H1 (cell line): ENCODE measurements around the gene WDR37.

Experiments
- EP300 ChIP-seq, 2 experiments: IDR thresholded peaks; 1 replicate in 1 of 2; 2 replicates in 1 of 2; pipeline ENCODE4 v1.6.1; 2011 to 2012; ENCODE audit warnings: low read depth in 2 of 2, low read length in 2 of 2, mild to moderate bottlenecking in 2 of 2, borderline replicate concordance in 1 of 2, inconsistent platforms in 1 of 2, moderate library complexity in 1 of 2
- POLR2A ChIP-seq, 2 experiments: IDR thresholded peaks; 1 replicate in 1 of 2; 2 replicates in 1 of 2; pipeline ENCODE4 v1.6.1; 2011; ENCODE audit warnings: low read depth in 2 of 2, low read length in 2 of 2, mild to moderate bottlenecking in 2 of 2; ENCODE audit errors: control extremely low read depth in 1 of 2
- SP1 ChIP-seq: IDR thresholded peaks from 2 replicates; pipeline ENCODE4 v1.6.1; 2011; ENCODE audit warnings: low read depth, low read length
- TF ChIP-seq, protein P1 (sequence below), 3 experiments: IDR thresholded peaks; 1 replicate in 2 of 3; 2 replicates in 1 of 3; pipeline versions ENCODE4 v1.5.1 to v1.6.1; 2011; ENCODE audit warnings: low read length in 3 of 3, mild to moderate bottlenecking in 3 of 3, inconsistent platforms in 2 of 3, low read depth in 1 of 3, moderate library complexity in 1 of 3; ENCODE audit not compliant: insufficient read depth in 1 of 3; ENCODE audit errors: control extremely low read depth in 1 of 3

DNA sequence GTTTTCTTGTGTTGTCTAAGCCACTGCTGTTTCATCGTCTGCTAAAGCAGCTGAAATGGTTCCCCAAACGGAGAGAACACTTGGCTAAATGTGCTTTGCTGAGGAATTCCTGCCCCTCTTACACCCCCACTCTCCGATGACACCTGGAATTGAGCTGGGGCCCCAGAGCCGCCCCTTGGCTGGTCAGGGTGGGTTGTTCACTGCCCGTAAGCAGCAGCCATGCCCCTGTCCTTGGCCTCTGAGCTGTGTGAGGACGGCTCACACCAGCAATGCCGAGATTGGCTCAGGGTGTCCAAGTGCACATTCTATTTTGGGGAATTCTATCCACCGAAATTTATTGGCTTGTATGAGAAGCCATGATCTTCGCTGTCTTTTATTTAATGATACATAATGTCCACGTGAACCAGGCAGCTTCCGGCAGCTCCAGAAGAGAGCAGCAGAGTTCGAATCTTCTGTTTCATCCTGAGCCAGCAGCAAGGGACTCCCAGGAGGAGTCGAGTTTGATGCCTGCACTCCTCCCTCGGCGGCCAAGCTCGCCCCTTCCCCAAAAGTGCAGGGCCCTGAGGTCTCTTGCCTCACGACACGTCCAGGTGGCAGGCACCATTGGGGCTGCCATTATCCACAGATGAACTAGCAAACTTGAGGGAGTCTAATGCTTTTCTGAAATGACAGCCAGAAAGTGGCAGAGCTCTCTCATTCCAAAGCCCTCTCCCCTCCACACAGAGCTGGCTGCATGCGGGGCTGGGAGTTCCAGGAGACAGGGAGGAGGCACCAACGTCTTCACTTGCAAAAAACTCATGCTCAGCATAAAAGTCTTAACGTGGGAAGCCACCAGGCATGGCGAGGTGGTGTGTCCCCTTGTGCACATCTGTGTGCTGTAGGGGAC, 114.0 kb downstream of the WDR37 start:
- TF ChIP-seq EP300 (IDR thresholded peaks at IDR 0.05; ENCODE audit: borderline replicate concordance in 1 of 2, low read depth in 2 of 2, low read length in 2 of 2) (no peak), POLR2A (IDR thresholded peaks at IDR 0.05; ENCODE audit: control extremely low read depth in 1 of 2, low read depth in 2 of 2, low read length in 2 of 2) (no peak), SP1 (no peak)
- TF ChIP-seq, protein P1, sequence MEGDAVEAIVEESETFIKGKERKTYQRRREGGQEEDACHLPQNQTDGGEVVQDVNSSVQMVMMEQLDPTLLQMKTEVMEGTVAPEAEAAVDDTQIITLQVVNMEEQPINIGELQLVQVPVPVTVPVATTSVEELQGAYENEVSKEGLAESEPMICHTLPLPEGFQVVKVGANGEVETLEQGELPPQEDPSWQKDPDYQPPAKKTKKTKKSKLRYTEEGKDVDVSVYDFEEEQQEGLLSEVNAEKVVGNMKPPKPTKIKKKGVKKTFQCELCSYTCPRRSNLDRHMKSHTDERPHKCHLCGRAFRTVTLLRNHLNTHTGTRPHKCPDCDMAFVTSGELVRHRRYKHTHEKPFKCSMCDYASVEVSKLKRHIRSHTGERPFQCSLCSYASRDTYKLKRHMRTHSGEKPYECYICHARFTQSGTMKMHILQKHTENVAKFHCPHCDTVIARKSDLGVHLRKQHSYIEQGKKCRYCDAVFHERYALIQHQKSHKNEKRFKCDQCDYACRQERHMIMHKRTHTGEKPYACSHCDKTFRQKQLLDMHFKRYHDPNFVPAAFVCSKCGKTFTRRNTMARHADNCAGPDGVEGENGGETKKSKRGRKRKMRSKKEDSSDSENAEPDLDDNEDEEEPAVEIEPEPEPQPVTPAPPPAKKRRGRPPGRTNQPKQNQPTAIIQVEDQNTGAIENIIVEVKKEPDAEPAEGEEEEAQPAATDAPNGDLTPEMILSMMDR (IDR thresholded peaks at IDR 0.05; ENCODE audit: control extremely low read depth in 1 of 3, insufficient read depth in 1 of 3, low read depth in 1 of 3, low read length in 3 of 3): no peak
